H1 (cell line): Measurements from ENCODE around the gene SATB2. TPM values are rescaled to one million over a fixed set of nuclear protein-coding genes. Genes with fewer than 3 reads are reported as not detected.

Experiments
- CTCF ChIA-PET: fragments of 300-600 bp; sonication (Branson Sonifier 250); formaldehyde crosslinking; loops from one replicate; lab custom pipeline; 2021; ENCODE audit not compliant: partially characterized antibody; lab: Charles Lee
- POLR2A ChIA-PET: fragments of 300-600 bp; sonication (Branson Sonifier 250); formaldehyde crosslinking; loops from one replicate; lab custom pipeline; 2021; ENCODE audit warnings: inconsistent platforms; ENCODE audit not compliant: partially characterized antibody; lab: Charles Lee
- DNase-seq, 2 experiments: peaks; one replicate each; pipeline versions ENCODE4 v3.0.0 to v3.0.0-alpha.2; 2010 to 2022; ENCODE audit warnings: low spot score in 2 of 2, low read depth in 1 of 2, mixed read lengths in 1 of 2
- FAIRE-seq: peaks from 2 replicates; lab custom pipeline; 2011; peaks lifted over from hg19 to GRCh38; lab: Jason Lieb, UNC
- H2AFZ ChIP-seq: 2 replicates; pipeline ENCODE4 v1.8.1; 2012; ENCODE audit warnings: low read length, inconsistent platforms
- H2AK5ac ChIP-seq: 2 replicates; pipeline ENCODE4 v1.6.1; 2013; ENCODE audit warnings: low read depth, low read length
- H2BK120ac ChIP-seq: replicated peaks from 2 replicates; pipeline ENCODE3; 2013; ENCODE audit warnings: low read depth, low read length, inconsistent platforms
- H2BK12ac ChIP-seq: 2 replicates; pipeline ENCODE4 v1.6.1; 2013; ENCODE audit warnings: low read depth, low read length
- H2BK15ac ChIP-seq: 2 replicates; pipeline ENCODE4 v1.6.1; 2013; ENCODE audit warnings: low read length
- H2BK20ac ChIP-seq: 2 replicates; pipeline ENCODE4 v1.6.1; 2013; ENCODE audit warnings: low read length
- H2BK5ac ChIP-seq: 2 replicates; pipeline ENCODE4 v1.6.1; 2013; ENCODE audit warnings: low read depth, low read length
- H3K14ac ChIP-seq: 2 replicates; pipeline ENCODE4 v1.6.1; 2013; ENCODE audit warnings: inconsistent platforms; ENCODE audit not compliant: insufficient read length
- H3K18ac ChIP-seq: 2 replicates; pipeline ENCODE4 v1.6.1; 2013; ENCODE audit warnings: low read length; ENCODE audit errors: extremely low read depth
- H3K23ac ChIP-seq: 2 replicates; pipeline ENCODE4 v1.6.1; 2013; ENCODE audit warnings: inconsistent platforms; ENCODE audit not compliant: insufficient read length
- H3K23me2 ChIP-seq: 2 replicates; pipeline ENCODE4 v1.6.1; 2013; ENCODE audit warnings: low read depth, low read length
- H3K27ac ChIP-seq: 2 replicates; pipeline ENCODE4 v1.6.1; 2011; ENCODE audit warnings: low read depth, low read length, inconsistent platforms
- H3K27me3 ChIP-seq, 4 experiments: replicated peaks in 1 of 4; 1 replicate in 1 of 4; 2 replicates in 3 of 4; pipeline versions ENCODE4 v1.6.1 to v1.8.1; 2011 to 2013; ENCODE audit warnings: low read length in 3 of 4, mild to moderate bottlenecking in 3 of 4, inconsistent platforms in 2 of 4, mixed read lengths in 2 of 4, moderate library complexity in 1 of 4; ENCODE audit not compliant: control insufficient read depth in 3 of 4, insufficient read depth in 3 of 4; ENCODE audit errors: extremely low read depth in 1 of 4
- H3K36me3 ChIP-seq, 4 experiments: 2 replicates each; pipeline versions ENCODE4 v1.6.1 to v1.8.1; 2011 to 2013; ENCODE audit warnings: mild to moderate bottlenecking in 4 of 4, low read length in 3 of 4, moderate library complexity in 2 of 4, control low read depth in 1 of 4, inconsistent platforms in 1 of 4; ENCODE audit not compliant: insufficient read depth in 4 of 4, control insufficient read depth in 2 of 4
- H3K4ac ChIP-seq: replicated peaks from 2 replicates; pipeline ENCODE3; 2013; ENCODE audit warnings: low read length, low read depth, mixed read lengths, inconsistent platforms; ENCODE audit not compliant: insufficient read length
- H3K4me1 ChIP-seq, 4 experiments: replicated peaks in 1 of 4; 1 replicate in 1 of 4; 2 replicates in 3 of 4; pipeline versions ENCODE4 v1.6.1 to v1.8.1; 2011 to 2013; ENCODE audit warnings: low read length in 3 of 4, inconsistent platforms in 2 of 4, mixed read lengths in 1 of 4; ENCODE audit not compliant: insufficient read depth in 4 of 4, control insufficient read depth in 3 of 4
- H3K4me2 ChIP-seq, 2 experiments: 2 replicates each; pipeline versions ENCODE4 v1.6.1 to v1.8.1; 2011 to 2013; ENCODE audit warnings: low read depth in 2 of 2, low read length in 2 of 2, control low read depth in 1 of 2, inconsistent platforms in 1 of 2, mild to moderate bottlenecking in 1 of 2; ENCODE audit not compliant: insufficient read depth in 1 of 2
- H3K4me3 ChIP-seq, 4 experiments: fragments of 200-600, 300-600 bp in 1 of 4; sonication (generic), shearing (Covaris generic), sonication (Bioruptor Twin) in 1 of 4; 2 replicates each; pipeline versions ENCODE4 v1.5.1 to v1.8.1; 2011 to 2016; ENCODE audit warnings: low read length in 4 of 4, low read depth in 3 of 4, control low read depth in 2 of 4, inconsistent platforms in 2 of 4, mild to moderate bottlenecking in 2 of 4, mixed read lengths in 1 of 4, moderate library complexity in 1 of 4; ENCODE audit not compliant: insufficient read depth in 2 of 4; ENCODE audit errors: extremely low read depth in 1 of 4
- H3K56ac ChIP-seq: replicated peaks from 2 replicates; pipeline ENCODE3; 2013; ENCODE audit warnings: low read depth, mild to moderate bottlenecking, mixed read lengths, low read length, inconsistent platforms; ENCODE audit not compliant: insufficient read length
- H3K79me1 ChIP-seq: 2 replicates; pipeline ENCODE4 v1.6.1; 2013; ENCODE audit warnings: low read depth, low read length, control low read depth
- H3K79me2 ChIP-seq, 2 experiments: 2 replicates each; pipeline versions ENCODE4 v1.6.1 to v1.8.1; 2012 to 2013; ENCODE audit warnings: low read length in 2 of 2, mild to moderate bottlenecking in 2 of 2, inconsistent platforms in 1 of 2; ENCODE audit not compliant: insufficient read depth in 2 of 2, control insufficient read depth in 1 of 2
- H3K9ac ChIP-seq, 4 experiments: replicated peaks in 1 of 4; 1 replicate in 1 of 4; 2 replicates in 3 of 4; pipeline versions ENCODE4 v1.6.1 to v1.8.1; 2011 to 2013; ENCODE audit warnings: low read depth in 3 of 4, low read length in 3 of 4, control low read depth in 2 of 4, mild to moderate bottlenecking in 2 of 4, moderate library complexity in 2 of 4, inconsistent platforms in 1 of 4; ENCODE audit errors: extremely low read depth in 1 of 4
- H3K9me3 ChIP-seq, 2 experiments: 2 replicates each; pipeline versions ENCODE4 v1.6.1 to v1.8.1; 2012 to 2013; ENCODE audit warnings: mild to moderate bottlenecking in 2 of 2, moderate library complexity in 2 of 2, control low read depth in 1 of 2, inconsistent platforms in 1 of 2, low read depth in 1 of 2, low read length in 1 of 2, mixed read lengths in 1 of 2; ENCODE audit not compliant: insufficient read depth in 2 of 2
- H4K20me1 ChIP-seq, 2 experiments: replicated peaks in 1 of 2; 2 replicates each; pipeline versions ENCODE3 to v1.8.1; 2011 to 2013; ENCODE audit warnings: inconsistent platforms in 2 of 2, low read length in 2 of 2, mild to moderate bottlenecking in 1 of 2; ENCODE audit not compliant: insufficient read depth in 2 of 2, control insufficient read depth in 1 of 2
- H4K5ac ChIP-seq: 2 replicates; pipeline ENCODE4 v1.6.1; 2013; ENCODE audit warnings: low read length, low read depth, mixed read lengths, inconsistent platforms; ENCODE audit not compliant: insufficient read length
- H4K8ac ChIP-seq: 2 replicates; pipeline ENCODE4 v1.8.0; 2013; ENCODE audit warnings: mild to moderate bottlenecking, moderate library complexity, low read length, inconsistent platforms; ENCODE audit not compliant: insufficient read depth; ENCODE audit errors: extremely low read depth
- H4K91ac ChIP-seq: replicated peaks from 2 replicates; pipeline ENCODE3; 2013; ENCODE audit warnings: low read length, mixed read lengths, inconsistent platforms; ENCODE audit not compliant: insufficient read length
- ATF2 ChIP-seq: IDR thresholded peaks from 2 replicates; pipeline ENCODE4 v1.6.1; 2012; ENCODE audit warnings: low read length, inconsistent platforms
- BCL11A ChIP-seq, 2 experiments: IDR thresholded peaks; one replicate each; pipeline ENCODE4 v1.6.1; 2011; ENCODE audit warnings: low read depth in 2 of 2, low read length in 2 of 2, mild to moderate bottlenecking in 2 of 2
- CBX5 ChIP-seq: fragments of 300-800, 300-1000 bp; sonication (generic); IDR thresholded peaks from 2 replicates; pipeline ENCODE4 v1.7.1; 2016; ENCODE audit warnings: antibody characterized with exemption, low read length, low read depth
- CHD1 ChIP-seq: IDR thresholded peaks from 2 replicates; pipeline ENCODE4 v1.6.1; 2012; ENCODE audit warnings: low read depth, low read length, improper control_type of control experiment
- EP300 ChIP-seq, 2 experiments: IDR thresholded peaks; 1 replicate in 1 of 2; 2 replicates in 1 of 2; pipeline ENCODE4 v1.6.1; 2011 to 2012; ENCODE audit warnings: low read depth in 2 of 2, low read length in 2 of 2, mild to moderate bottlenecking in 2 of 2, borderline replicate concordance in 1 of 2, inconsistent platforms in 1 of 2, moderate library complexity in 1 of 2
- FOSL1 ChIP-seq: IDR thresholded peaks from 2 replicates; pipeline ENCODE4 v1.6.1; 2011; ENCODE audit warnings: mild to moderate bottlenecking, low read depth, low read length, moderate library complexity; ENCODE audit not compliant: insufficient read depth
- KDM1A ChIP-seq: fragments of 200-600, 300-600 bp; sonication (generic); IDR thresholded peaks from 2 replicates; pipeline ENCODE4 v1.7.1; 2016; ENCODE audit warnings: mild to moderate bottlenecking, low read length, borderline replicate concordance
- MAFK ChIP-seq: IDR thresholded peaks from 2 replicates; pipeline ENCODE4 v1.6.1; 2012; ENCODE audit warnings: low read depth, mild to moderate bottlenecking, improper control_type of control experiment, low read length
- PHF8 ChIP-seq: fragments of 200-600 bp; sonication (generic); conservative IDR thresholded peaks from 2 replicates; pipeline ENCODE4 v1.7.1; 2012; ENCODE audit warnings: low read depth, mild to moderate bottlenecking, inconsistent platforms, low read length, moderate library complexity
- SP1 ChIP-seq: IDR thresholded peaks from 2 replicates; pipeline ENCODE4 v1.6.1; 2011; ENCODE audit warnings: low read depth, low read length
- SUZ12 ChIP-seq: fragments of 200-600 bp; sonication (generic); IDR thresholded peaks from 2 replicates; pipeline ENCODE4 v1.6.1; 2012; ENCODE audit warnings: mild to moderate bottlenecking, inconsistent platforms, low read length, moderate library complexity, mixed read lengths
- YY1 ChIP-seq: IDR thresholded peaks from 2 replicates; pipeline ENCODE4 v1.6.1; 2011; ENCODE audit warnings: low read depth, mild to moderate bottlenecking, low read length
- WGBS, 2 experiments: shearing (Covaris generic) in 1 of 2; methylation state at CpG; one replicate each; pipeline versions ENCODE4 v1.1.6 to v1.1.7; 2013 to 2015; ENCODE audit warnings: low lambda C conversion rate in 2 of 2, mixed read lengths in 2 of 2, inconsistent platforms in 1 of 2, low coverage in 1 of 2, missing lambda C conversion rate in 1 of 2; ENCODE audit not compliant: insufficient replicate concordance in 2 of 2, insufficient coverage in 1 of 2, insufficient read length in 1 of 2; ENCODE audit errors: extremely low coverage in 1 of 2, missing lambda C conversion rate in 1 of 2; 5-methylcytosine and 5-hydroxymethylcytosine counted together
- polyA plus RNA-seq, 7 experiments: library from polyadenylated mRNA; depleted of rRNA in 3 of 7; stranded (reverse) in 5 of 7; unstranded in 2 of 7; fragments of >200 nt in 5 of 7; fragments of 200-250 nt in 2 of 7; gene quantifications; 1 replicate in 5 of 7; 2 replicates in 1 of 7; 4 replicates in 1 of 7; pipeline versions ENCODE4 v1.2.1 to v1.2.3, GENCODE V29; 2011 to 2013; ENCODE audit warnings: missing spikeins in 2 of 7, mixed read lengths in 2 of 7
- total RNA-seq: library from RNA; stranded (reverse); fragmentation: NEBNext Ultra II Directional; extraction: Animal tissue kit (Norgen Biotek cat#: 25700); gene quantifications from 2 replicates; pipeline ENCODE4 v1.2.1, GENCODE V29; 2021

Gene SATB2
- total and polyA plus RNA-seq, 2 of the 8 experiments (the other 6 are each of a cell fraction or from before 2014, with no cell fraction given), result 1.3 to 5.7 TPM

DNA sequence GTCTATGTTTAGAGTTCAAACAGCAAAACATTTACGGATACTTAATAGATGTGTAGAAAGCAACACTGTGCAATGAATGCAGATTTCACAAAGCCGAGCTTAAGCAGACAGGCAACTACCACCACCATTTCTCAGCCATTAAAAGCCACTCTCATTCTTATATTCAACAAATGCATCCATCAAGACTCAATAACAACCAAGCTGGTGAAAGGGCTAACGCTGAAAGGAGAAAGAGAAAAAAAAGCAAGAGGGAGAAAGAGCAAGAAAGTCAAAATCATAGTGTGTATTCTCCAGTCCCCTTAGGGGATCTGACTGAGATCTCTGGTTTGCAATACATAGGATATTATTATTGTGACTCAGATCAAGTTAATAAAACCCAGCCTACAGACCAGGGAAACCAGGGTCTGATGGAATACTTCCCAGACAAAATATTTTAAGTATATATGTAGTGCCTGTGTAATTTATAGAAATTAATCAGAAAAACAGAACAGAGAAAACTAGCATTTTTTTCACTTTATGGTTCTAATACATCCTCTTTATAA, 14.1 kb downstream of the SATB2 start:
- Histone ChIP-seq H3K18ac (no peak overlapping the region), H3K56ac (no peak overlapping the region), H2AK5ac (no peak overlapping the region), H3K36me3 (no peaks in the 10 kb centered on the region), H4K20me1 (no peaks in the 10 kb centered on the region), H4K91ac (no peak overlapping the region), H3K4ac (no peak overlapping the region), H3K23ac (no peak overlapping the region), H3K4me1 (peaks cover 5 to 9% (median 5%) of the 10 kb centered on the region in 4 experiments; a peak in 5 of 7 replicates), H3K79me2 (no peaks in the 10 kb centered on the region), H3K9ac (no peak overlapping the region), H4K5ac (no peak overlapping the region), H3K9me3 (no peaks in the 10 kb centered on the region), H2BK15ac (no peak overlapping the region), H3K23me2 (no peaks in the 10 kb centered on the region), H4K8ac (no peak overlapping the region), H2BK12ac (no peak overlapping the region), H3K14ac (no peak overlapping the region), H2BK120ac (no peak overlapping the region), H3K27ac (no peak overlapping the region), H2BK20ac (no peak overlapping the region), H3K4me2 (no peak overlapping the region), H2AFZ (no peak overlapping the region), H2BK5ac (no peak overlapping the region), H3K27me3 (no peaks in the 10 kb centered on the region), H3K79me1 (no peaks in the 10 kb centered on the region), H3K4me3 (no peak overlapping the region)
- POLR2A ChIA-PET, result no interaction called here
- FAIRE-seq (no peak), DNase-seq (no peak)
- CTCF ChIA-PET, result interaction anchor here (0.6 to 0.7 kb wide), 3 partner anchors 8 to 42 kb away, joined by 3 read pairs; no protein-coding TSS in a partner anchor
- WGBS, 2 experiments, result 74% methylated on average over 3 of the region's 3 CpGs; no CpG with 5 or more reads in 1 of the 2 experiments
- TF ChIP-seq SP1 (no peak), YY1 (no peak), BCL11A (IDR thresholded peaks at IDR 0.05; ENCODE audit: low read depth in 2 of 2, low read length in 2 of 2) (no peak), CBX5 (no peak), EP300 (IDR thresholded peaks at IDR 0.05; ENCODE audit: borderline replicate concordance in 1 of 2, low read depth in 2 of 2, low read length in 2 of 2) (no peak), PHF8 (no peak), CHD1 (no peak), KDM1A (no peak), MAFK (no peak), FOSL1 (no peak), SUZ12 (no peak), ATF2 (no peak)
